HG03045 (cell line): ENCODE data around the gene TMEM100.

Experiments used
- ATAC-seq: cut with Tn5 transposase; IDR thresholded peaks from one replicate; pipeline ENCODE4 v1.9.1; 2021; ENCODE audit warnings: mild to moderate bottlenecking, moderate library complexity; ENCODE audit not compliant: unreplicated experiment

The TMEM100 gene

DNA sequence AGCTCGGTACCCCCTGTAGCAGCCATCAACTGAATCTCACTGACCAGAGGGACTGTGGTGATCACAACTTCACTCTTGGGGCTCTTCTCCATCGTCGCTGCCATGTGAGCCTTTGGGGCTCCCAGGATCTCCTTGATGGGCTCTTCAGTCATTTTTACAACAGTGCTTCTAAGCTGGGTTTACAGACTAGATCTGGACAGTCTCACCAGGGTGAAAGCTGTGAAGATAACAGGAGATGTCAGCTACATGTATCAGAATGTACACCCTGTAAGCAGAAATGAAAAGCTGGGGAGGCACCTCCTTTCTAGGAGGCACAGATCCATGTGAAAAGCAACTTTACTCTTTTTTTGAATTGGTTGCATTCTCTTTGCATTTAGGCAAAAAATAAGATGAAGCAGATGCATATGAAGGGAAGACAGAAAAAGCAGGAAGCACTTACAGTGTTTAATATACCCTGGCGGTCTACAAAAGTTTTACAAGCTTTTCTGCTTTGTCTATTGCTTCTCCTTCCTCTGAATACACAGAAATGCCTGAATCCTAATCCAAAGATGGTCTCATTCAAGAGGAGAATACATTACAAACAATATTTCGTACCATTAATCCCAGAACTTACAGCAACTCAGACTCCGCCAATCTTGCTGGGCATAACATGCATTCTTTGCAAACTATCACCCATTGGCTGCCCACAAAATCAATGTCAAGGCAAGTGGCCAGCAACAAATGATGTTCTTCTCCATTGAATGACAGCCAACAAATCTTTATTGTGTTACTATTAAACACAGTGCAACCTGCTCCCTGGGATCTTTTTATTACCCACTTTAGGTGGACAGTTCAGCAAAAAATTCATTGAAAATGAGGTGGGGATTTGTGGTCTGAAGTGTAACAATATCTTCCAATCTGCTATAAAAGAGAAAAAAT lies 1.5 kb downstream of the TMEM100 start:
- no peak for ATAC-seq

GRCh38 chr17:55717898-55718735 lies 4.5 kb downstream of the TMEM100 start:
- no peak for ATAC-seq

GRCh38 chr17:55717432-55717831 lies 5.2 kb downstream of the TMEM100 start:
- no peak for ATAC-seq

DNA sequence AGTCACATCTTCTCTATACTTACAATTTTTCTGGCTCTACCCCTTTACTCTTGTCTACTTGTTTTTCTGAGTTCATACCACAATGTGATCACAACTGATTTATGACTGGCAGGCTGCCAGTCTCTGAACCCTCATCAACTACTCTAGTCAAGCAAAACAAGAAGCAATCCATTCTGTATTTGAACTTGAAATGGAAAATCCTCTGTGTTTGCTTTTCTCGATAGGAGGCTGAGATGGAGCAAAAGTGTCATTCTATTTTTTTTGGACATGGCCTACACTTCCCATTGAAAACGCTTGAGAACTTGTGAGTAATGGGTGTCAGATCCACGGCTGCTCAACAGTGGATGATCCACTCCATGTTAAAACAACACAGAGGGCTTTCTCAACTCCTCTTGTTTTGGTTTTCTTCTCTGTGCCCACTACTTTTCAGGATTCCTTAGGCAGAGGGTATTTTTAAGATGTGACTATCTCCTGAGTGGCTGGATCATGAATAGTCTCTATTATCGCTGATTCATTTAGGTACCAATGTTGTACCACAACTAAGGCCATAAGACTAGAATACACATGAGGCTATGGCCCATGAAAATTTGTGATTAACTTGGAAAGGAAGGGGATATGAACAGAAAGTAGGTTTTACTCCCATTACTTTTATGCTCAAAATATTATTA lies 11.7 kb downstream of the TMEM100 start:
- ATAC-seq = no peak

- ATAC-seq = no peak
These were observed 12.3 kb downstream of the TMEM100 start for GRCh38 chr17:55710410-55710809.

DNA sequence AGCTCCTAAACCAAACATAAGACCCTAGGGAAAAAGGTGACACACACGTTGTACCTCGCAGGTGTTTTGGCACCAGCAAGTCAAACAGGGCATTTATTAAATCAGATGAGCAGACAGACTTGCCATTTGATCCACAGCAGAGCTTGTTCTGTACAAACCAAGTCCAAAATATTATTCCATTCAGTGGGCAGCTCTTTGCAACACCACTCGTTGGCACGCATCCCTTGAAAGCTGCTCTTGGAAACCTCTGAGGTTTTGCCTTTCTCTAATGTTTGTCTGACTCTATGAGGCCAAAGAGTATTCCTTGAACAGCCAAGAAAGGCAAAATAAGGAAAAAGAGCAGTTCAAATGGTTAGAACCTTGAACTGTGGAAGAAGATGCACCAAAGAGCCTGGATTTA lies 12.7 kb downstream of the TMEM100 start:
- ATAC-seq = no peak

DNA sequence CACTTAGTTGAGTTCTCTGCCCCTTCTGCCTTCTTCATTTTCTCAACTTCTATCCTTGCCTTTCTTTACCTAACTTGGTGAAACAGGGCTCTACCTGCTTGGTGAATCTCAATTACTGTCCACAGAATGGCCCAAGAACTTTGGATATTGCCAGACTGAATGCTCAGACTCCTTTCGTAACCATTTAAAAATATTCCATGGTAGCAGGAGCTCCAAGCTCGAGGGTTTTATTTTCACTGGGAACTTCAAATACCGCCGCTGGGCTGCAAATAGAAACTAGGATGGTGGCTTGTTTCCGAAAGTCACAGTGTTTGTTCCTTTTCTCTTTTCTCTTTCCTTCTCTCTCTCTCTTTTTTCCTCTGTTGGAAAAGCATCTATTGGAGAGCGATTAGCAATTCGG lies 13.2 kb downstream of the TMEM100 start:
- ATAC-seq = no peak

- no peak for ATAC-seq
These were observed 14.3 kb downstream of the TMEM100 start for GRCh38 chr17:55708175-55708974.

DNA sequence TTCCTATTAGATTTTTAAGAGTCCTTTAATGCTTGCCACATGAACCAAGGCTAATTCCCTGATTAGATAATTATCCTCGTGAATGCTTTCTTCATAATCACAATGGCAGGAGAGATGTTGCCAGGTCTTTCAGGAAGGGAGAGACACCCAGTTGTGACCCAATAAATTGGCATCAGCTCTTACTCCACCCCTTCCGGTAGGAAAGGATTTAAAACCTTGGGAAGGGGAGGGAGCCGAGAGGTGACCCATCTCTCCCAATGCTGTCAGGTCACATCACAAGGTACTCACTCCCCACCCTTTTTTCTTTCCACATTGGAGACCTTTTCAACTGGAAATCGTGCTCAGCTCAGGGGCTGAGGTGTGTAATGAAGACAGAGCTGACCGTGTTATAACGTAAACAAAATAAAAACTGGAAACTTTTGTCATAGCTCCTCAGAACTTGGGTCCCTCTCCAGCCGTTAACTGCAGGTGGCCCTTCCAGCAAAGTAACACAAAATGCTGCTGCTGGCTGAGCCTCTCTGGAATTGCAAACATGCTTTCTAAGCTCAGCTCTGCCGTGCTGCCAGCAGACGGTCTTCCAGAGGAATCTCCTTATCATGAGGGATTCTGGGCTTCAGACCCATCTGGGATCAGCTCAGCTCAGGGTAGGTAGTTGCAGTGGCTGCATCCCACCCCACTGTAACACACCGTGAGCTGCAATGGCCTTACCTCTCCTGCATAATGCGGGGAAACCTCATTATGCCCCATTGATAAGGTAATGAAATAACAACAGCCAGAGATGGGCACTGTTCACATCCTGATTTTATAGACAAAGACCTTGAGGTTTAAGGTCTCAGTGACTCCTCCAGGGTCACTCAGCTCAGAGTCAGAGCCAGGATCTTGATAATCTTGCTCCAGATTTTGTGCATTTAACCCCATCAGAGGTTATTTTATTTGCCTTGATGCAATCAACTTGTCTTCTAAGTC lies 15.6 kb downstream of the TMEM100 start:
- no peak for ATAC-seq

GRCh38 chr17:55705847-55706246 lies 16.8 kb downstream of the TMEM100 start:
- no peak for ATAC-seq

DNA sequence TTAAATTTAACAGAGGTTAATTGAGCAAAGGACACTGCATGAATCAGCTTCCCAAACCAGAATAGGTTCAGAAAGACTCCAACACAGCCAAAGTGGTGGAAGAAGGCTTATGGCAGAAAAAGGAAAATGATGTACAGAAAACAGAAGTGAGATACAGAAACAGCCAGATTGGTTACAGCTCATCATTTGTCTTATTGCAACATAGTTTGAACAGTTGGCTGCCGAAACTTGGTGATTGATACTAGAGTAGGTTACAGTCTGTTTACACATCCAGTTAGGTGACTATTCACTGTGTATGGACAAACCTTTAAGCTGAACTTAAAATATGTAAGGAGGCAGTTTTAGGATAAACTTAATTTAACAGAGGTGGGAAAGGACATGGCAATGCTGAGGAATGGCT lies 18.3 kb downstream of the TMEM100 start:
- no peak for ATAC-seq

- ATAC-seq = no peak
These were observed 20.5 kb downstream of the TMEM100 start for GRCh38 chr17:55702150-55702549.

DNA sequence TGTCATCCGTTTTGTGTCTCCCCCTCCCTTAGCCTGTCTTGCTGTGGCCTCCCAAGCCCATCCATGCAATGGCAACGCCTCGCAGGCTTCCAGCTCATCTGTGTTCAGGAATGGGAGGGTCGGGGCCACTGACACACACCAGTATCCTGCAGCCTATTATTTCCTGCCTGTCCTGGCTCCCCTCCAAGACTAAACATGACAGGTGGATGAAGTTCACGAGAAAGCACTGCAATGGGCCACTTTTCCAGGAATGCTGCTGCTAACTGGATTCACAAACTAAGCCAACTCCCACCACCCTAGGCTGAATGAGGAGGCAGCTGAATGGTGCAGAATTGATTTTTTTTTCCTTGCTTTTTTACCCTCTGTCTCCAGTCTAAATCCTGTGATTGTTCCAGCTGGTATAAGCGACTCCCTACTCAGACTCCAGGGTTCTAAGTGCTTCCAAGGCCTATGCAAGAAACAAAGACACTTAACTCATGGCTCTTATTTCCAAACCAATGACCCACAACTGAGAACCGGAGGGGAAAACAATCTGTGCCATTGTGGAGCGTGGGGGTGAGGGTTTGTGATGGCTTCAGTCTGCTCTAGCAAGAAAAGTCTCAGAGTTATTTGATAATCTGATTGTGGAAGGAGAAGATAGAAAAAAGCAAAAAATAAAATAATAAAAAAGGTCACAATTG lies 23.3 kb downstream of the TMEM100 start:
- no peak for ATAC-seq

DNA sequence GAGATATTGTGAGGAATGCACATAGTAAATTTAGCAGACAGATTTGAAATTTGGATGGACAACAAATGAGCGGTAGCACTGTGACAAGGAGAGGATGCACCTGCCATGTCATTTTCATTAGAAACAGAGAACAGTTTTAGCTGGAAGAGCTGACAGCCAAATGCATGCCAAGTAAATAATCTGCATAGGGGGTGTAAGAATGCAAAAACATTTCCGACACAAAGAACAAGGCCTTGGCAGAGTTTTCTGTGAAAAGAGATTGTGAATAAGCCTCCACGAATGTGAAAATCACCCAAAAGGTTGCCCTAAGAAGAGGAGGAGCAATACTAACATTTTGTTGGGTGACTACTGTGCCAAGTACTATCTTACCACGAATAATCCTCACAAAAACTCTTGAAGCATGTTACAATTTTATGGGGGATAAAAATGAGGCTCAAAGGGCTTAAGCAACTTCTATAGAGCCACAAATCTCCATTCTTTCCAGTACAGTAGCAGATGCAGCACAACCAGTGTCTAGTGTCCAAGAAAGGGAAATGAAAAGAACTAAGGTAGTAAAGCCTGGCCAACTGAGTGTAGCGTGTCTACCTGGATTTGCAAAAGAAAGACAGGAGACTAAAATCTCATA lies 28.3 kb downstream of the TMEM100 start:
- no peak for ATAC-seq

DNA sequence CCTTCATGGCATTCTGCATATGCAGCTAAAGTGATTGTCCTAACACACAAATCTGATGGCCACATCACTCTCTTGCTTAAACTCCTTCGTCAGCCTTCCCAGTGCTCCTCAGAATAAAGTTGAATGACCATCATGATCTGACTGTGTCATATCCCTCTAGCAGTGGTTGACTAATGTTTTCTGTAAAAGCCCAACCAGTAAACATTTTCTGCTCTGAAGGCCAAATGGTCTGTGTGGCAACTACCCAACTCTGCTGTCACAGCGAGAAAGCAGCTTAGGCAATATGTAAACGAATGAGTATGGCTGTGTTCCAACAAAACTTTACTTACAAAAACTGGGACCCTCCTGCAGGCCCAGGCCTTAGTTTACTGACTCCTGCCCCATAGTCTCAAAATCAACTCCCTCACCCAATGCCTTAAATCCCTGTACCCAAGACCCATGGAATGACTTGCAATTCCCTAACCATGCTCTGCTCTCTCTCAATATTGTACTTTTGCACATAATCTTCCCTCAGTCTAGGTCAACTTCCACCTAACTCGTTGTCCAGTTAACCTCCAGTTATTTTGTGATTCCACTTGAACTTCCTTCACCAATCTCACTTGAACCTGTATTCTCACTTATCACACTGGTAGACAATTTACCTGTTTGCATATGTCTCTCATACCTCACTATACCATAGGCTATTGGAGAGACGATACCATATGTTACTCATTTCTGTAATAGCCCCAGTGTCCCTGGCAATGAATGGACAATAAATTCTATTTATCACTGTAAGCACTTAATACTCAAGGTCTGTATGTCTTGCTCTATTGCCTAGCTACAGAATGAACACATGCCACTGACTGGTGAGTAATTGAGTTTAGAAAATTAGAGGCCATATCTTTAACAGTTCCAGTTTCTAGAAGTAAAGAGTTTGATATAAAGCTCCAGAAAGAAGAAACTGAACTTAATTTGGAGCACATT lies 29.1 kb downstream of the TMEM100 start:
- no peak for ATAC-seq

DNA sequence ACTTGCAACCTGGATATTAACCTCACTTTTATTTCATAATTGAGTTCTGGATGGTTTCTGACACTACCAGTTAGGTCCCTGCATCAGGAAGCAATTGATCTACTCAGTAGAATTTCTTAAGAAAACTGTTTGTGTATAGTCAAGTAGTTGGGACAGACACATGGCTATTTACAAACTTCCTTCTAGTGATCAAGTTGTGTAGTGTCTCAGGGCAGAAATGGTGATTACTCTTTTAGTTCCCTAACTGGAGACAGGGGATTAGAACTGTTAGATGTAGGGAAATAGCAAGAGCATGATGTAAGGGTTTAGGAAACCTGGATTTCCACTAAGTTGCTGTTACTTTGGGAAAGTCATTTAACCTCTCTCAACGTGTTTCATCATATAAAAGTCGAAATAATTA lies 30.4 kb downstream of the TMEM100 start:
- no peak for ATAC-seq

GRCh38 chr17:55691666-55692065 lies 31.0 kb downstream of the TMEM100 start:
- no peak for ATAC-seq
